SK-N-SH (cell line): ENCODE results near the gene STEAP3. TPM values are rescaled to one million over a fixed set of nuclear protein-coding genes. Genes with fewer than 3 reads are reported as not detected.
A peak's percentile ranks its signal among the peaks of the same experiment; 100 is the strongest.

Source experiments
- CTCF ChIA-PET: fragments of 300-600, 350-600 bp; formaldehyde crosslinking; extraction: SDS; loops from one replicate; lab custom pipeline; 2021; lab: Yijun Ruan, JAX
- POLR2A ChIA-PET: fragments of 350-600 bp; sonication (Branson Sonifier 250); formaldehyde crosslinking; extraction: SDS; loops from one replicate; lab custom pipeline; 2020; ENCODE audit warnings: antibody characterized with exemption, inconsistent platforms; lab: Yijun Ruan, JAX
- DNase-seq: peaks from one replicate; pipeline ENCODE4 v3.0.0; 2012
- H2AFZ ChIP-seq: fragments of 200-600 bp; sonication (generic); 2 replicates; pipeline ENCODE4 v1.8.1; 2016; ENCODE audit warnings: antibody characterized with exemption, mild to moderate bottlenecking, low read depth
- H3F3A ChIP-seq: fragments of 200-600 bp; sonication (generic); replicated peaks from 2 replicates; pipeline ENCODE3; 2016; ENCODE audit warnings: antibody characterized with exemption, mild to moderate bottlenecking; ENCODE audit not compliant: insufficient read depth
- H3K27ac ChIP-seq, 2 experiments: fragments of 200-500 bp in 1 of 2; fragments of 200-600 bp in 1 of 2; sonication (Bioruptor generic) in 1 of 2; sonication (generic), shearing (Covaris generic) in 1 of 2; 2 replicates each; pipeline versions ENCODE4 v1.5.1 to v1.6.1; 2014 to 2016; ENCODE audit warnings: low read depth in 2 of 2, inconsistent platforms in 1 of 2, low read length in 1 of 2, mild to moderate bottlenecking in 1 of 2, mixed read lengths in 1 of 2
- H3K27me3 ChIP-seq: fragments of 200-600 bp; sonication (generic), shearing (Covaris generic); 2 replicates; pipeline ENCODE4 v1.6.1; 2016; ENCODE audit warnings: mixed run types; ENCODE audit not compliant: insufficient read depth
- H3K36me3 ChIP-seq, 2 experiments: fragments of 200-500 bp in 1 of 2; fragments of 200-600 bp in 1 of 2; sonication (Bioruptor generic) in 1 of 2; sonication (generic) in 1 of 2; replicated peaks in 1 of 2; 2 replicates each; pipeline versions ENCODE3 to v1.5.1; 2014 to 2016; ENCODE audit warnings: low read length in 1 of 2, mild to moderate bottlenecking in 1 of 2; ENCODE audit not compliant: insufficient read depth in 2 of 2, control insufficient read depth in 1 of 2
- H3K4me1 ChIP-seq, 2 experiments: fragments of 200-500 bp in 1 of 2; fragments of 200-600 bp in 1 of 2; sonication (Bioruptor generic) in 1 of 2; sonication (generic), shearing (Covaris generic) in 1 of 2; 2 replicates each; pipeline versions ENCODE4 v1.5.1 to v1.6.1; 2014 to 2016; ENCODE audit warnings: low read depth in 1 of 2, low read length in 1 of 2, mixed run types in 1 of 2; ENCODE audit not compliant: insufficient read depth in 2 of 2, control insufficient read depth in 1 of 2
- H3K4me2 ChIP-seq: fragments of 200-600 bp; sonication (generic), shearing (Covaris generic); 2 replicates; pipeline ENCODE4 v1.6.1; 2017; ENCODE audit warnings: mixed run types
- H3K4me3 ChIP-seq, 2 experiments: fragments of 200-500 bp in 1 of 2; fragments of 200-600 bp in 1 of 2; sonication (Bioruptor generic) in 1 of 2; sonication (generic), shearing (Covaris generic) in 1 of 2; 2 replicates each; pipeline versions ENCODE4 v1.5.1 to v1.8.1; 2014 to 2016; ENCODE audit warnings: low read depth in 2 of 2, inconsistent platforms in 1 of 2, low read length in 1 of 2, mild to moderate bottlenecking in 1 of 2, mixed read lengths in 1 of 2, moderate library complexity in 1 of 2
- H3K79me2 ChIP-seq: fragments of 200-600 bp; sonication (generic); 2 replicates; pipeline ENCODE4 v1.8.1; 2017; ENCODE audit warnings: mild to moderate bottlenecking; ENCODE audit not compliant: insufficient read depth
- H3K9ac ChIP-seq: fragments of 200-600 bp; sonication (generic); 2 replicates; pipeline ENCODE4 v1.6.1; 2017; ENCODE audit warnings: mixed run types
- H3K9me2 ChIP-seq: fragments of 200-600 bp; sonication (generic); 2 replicates; pipeline ENCODE4 v1.6.1; 2017; ENCODE audit warnings: mixed run types
- H3K9me3 ChIP-seq: fragments of 200-600 bp; sonication (generic); 2 replicates; pipeline ENCODE4 v1.6.1; 2017; ENCODE audit warnings: mixed run types, mild to moderate bottlenecking, moderate library complexity
- H4K20me1 ChIP-seq: fragments of 200-600 bp; sonication (generic); 2 replicates; pipeline ENCODE4 v1.6.1; 2017; ENCODE audit warnings: mild to moderate bottlenecking, mixed run types; ENCODE audit not compliant: insufficient read depth
- CTCF ChIP-seq: fragments of 200-600 bp; sonication (generic); IDR thresholded peaks from 2 replicates; pipeline ENCODE4 v1.6.1; 2017; ENCODE audit warnings: antibody characterized with exemption, mild to moderate bottlenecking, moderate library complexity
- ELF1 ChIP-seq: IDR thresholded peaks from 2 replicates; pipeline ENCODE4 v1.4.0; 2012
- FOSL2 ChIP-seq: IDR thresholded peaks from 2 replicates; pipeline ENCODE4 v1.4.0; 2012; ENCODE audit warnings: low read depth, mild to moderate bottlenecking, moderate library complexity, borderline replicate concordance
- JUND ChIP-seq: IDR thresholded peaks from 2 replicates; pipeline ENCODE4 v1.4.0; 2012
- PBX3 ChIP-seq: IDR thresholded peaks from 2 replicates; pipeline ENCODE4; 2012
- RAD21 ChIP-seq: IDR thresholded peaks from 2 replicates; pipeline ENCODE4 v1.6.1; 2012; ENCODE audit warnings: mild to moderate bottlenecking, low read length
- RCOR1 ChIP-seq: fragments of 150-350 bp; IDR thresholded peaks from 2 replicates; pipeline ENCODE4 v1.6.1; 2017; ENCODE audit warnings: antibody characterized with exemption, low read length
- REST ChIP-seq: IDR thresholded peaks from 2 replicates; pipeline ENCODE4 v1.6.1; 2012; ENCODE audit warnings: mild to moderate bottlenecking, low read depth, low read length, moderate library complexity
- RFX5 ChIP-seq: IDR thresholded peaks from 2 replicates; pipeline ENCODE4 v1.6.1; 2012; ENCODE audit warnings: mild to moderate bottlenecking, improper control_type of control experiment, low read length
- TCF12 ChIP-seq: IDR thresholded peaks from 2 replicates; pipeline ENCODE4 v1.4.0; 2012
- USF1 ChIP-seq: IDR thresholded peaks from 2 replicates; pipeline ENCODE4 v1.4.0; 2012; ENCODE audit warnings: low read depth, borderline replicate concordance
- WGBS: methylation state at CpG from one replicate; pipeline ENCODE4 v1.1.6; 2017; ENCODE audit warnings: low lambda C conversion rate; 5-methylcytosine and 5-hydroxymethylcytosine counted together
- polyA plus RNA-seq, 3 experiments: library from polyadenylated mRNA; depleted of rRNA; stranded (reverse); fragments of >200 nt; gene quantifications; 2 replicates each; pipeline ENCODE4 v1.2.3, GENCODE V29; 2012

Gene STEAP3
- polyA plus RNA-seq, 1 of the 3 experiments (the other 2 are of a cell fraction): 30.6 TPM

- Histone ChIP-seq H3K79me2 (no peaks in the 10 kb centered on the region), H4K20me1 (no peaks in the 10 kb centered on the region), H3K27ac (peak overlapping the region in 1 of 2 experiments; percentile 58; a peak in 2 of 4 replicates), H3K9me2 (no peaks in the 10 kb centered on the region), H2AFZ (0 out of 2 replicates have a peak overlapping the region, but pooled peaks have one; percentile 46), H3K9me3 (no peaks in the 10 kb centered on the region), H3K36me3 (no peaks in the 10 kb centered on the region), H3K4me3 (no peak overlapping the region), H3K4me2 (no peak overlapping the region; the same call in 1 of the 2 replicates), H3K4me1 (peaks cover 0 to 23% of the 10 kb centered on the region in 2 experiments; a peak in 2 of 4 replicates), H3K9ac (0 out of 2 replicates have a peak overlapping the region, but pooled peaks have one; percentile 17), H3F3A (no peaks in the 10 kb centered on the region), H3K27me3 (no peaks in the 10 kb centered on the region)
- DNase-seq: no peak
- ChIA-PET POLR2A (no interaction called here), CTCF (interaction anchor here (1.0 to 1.6 kb wide), 5 partner anchors 9 to 34 kb away, joined by 3 to 5 read pairs (median 4); no protein-coding TSS in a partner anchor)
- 69% methylated on average over 9 of the region's 10 CpGs for WGBS
- TF ChIP-seq FOSL2 (peak; percentile 48; the same call in 1 of the 2 replicates), RCOR1 (no peak), REST (no peak), RFX5 (no peak), USF1 (no peak), TCF12 (peak; percentile 23; the same call in 1 of the 2 replicates), CTCF (no peak), RAD21 (no peak), ELF1 (no peak), JUND (0 out of 2 replicates have a peak, but pooled peaks have one; percentile 26), PBX3 (no peak)
Measured at GRCh38 chr2:119231975-119232665, 8.5 kb downstream of the STEAP3 start.
